HG02884 (cell line): ENCODE measurements around the gene KLF14.
"Not testable (repeated sequence)": the region's sequence is repeated elsewhere in the genome, so short reads cannot be mapped to it uniquely, and the experiment has no call there.

ENCODE experiments used
- ATAC-seq: cut with Tn5 transposase; IDR thresholded peaks from one replicate; pipeline ENCODE4 v1.9.1; 2021; ENCODE audit warnings: mild to moderate bottlenecking, moderate library complexity; ENCODE audit not compliant: unreplicated experiment

Gene KLF14

GRCh38 chr7:130733931-130734814 lies at the start of gene KLF14:
Gene KLF14 (minus strand): TSS chr7:130734207. CDS start chr7:130734033, 174 bp downstream.
- no peak for ATAC-seq

DNA sequence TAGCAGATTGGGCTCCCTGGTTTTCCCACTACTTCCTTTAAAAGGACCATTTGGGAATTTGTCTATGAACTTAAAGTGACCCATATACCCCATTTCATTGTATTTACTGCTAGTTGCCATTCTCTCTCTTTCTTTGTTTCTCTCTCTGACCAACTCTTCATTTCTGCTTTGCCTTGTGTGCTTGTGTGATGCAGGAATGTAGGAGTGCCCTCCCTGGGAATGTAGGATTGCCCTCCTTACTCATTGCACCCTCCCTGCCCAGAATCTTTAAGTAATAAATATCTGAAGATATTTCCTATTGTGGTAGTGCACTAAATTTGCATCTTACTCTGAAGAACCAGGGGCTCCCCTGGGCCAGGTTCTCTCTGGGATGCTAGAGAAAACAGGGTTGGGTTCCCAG lies 47.3 kb upstream of the KLF14 start:
- ATAC-seq = no peak

DNA sequence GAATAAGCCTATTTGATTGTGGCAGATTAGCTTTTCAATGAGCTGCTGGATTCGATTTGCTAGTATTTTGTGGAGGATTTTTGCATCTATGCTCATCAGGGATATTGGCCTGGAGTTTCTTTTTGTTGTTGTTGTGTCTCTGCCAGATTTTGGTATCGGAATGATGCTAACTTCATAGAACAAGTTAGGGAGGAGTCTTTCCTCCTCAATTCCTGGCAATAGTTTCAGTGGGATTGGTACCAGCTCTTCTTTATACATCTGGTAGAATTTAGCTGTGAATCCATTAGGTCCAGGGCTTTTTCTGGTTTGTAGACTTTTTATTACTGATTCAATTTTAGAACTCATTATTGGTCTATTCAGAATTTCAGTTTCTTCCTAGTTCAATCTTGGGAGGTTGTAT lies 43.4 kb upstream of the KLF14 start:
- ATAC-seq = no peak

DNA sequence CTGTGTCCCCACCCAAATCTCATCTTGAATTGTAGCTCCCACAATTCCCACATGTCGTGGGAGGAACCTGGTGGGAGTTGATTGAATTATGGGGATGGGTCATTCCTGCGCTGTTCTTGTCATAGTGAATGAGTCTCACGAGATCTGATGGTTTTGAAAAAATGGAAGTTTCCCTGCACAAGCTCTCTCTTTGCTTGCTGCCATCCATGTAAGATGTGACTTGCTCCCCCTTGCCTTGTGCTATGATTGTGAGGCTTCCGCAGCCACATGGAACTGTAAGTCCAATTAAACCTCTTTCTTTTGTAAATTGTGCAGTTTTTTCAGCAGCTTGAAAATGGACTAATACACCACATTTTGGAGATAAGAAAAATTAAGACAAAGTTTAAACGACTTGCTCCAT lies 38.4 kb upstream of the KLF14 start:
- ATAC-seq = not testable (repeated sequence)

DNA sequence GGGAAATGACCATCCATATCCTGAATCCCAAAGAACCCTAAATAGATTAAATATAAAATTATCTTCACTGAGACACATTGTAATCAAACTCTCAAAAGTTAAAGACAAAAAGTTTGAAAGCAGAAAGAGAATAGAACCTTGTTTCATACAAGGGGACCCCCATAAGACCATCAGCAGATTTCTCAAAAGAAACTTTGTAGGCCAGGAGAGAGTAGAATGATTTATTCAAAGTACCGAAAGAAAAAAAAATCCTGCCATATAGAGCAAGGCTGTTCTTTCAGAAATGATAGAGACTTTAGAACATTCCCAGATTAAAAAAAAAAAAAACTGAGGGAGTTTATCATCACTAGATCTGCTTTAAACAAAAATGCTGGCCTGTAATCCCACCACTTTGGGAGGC lies 34.8 kb upstream of the KLF14 start:
- no peak for ATAC-seq

- not testable (repeated sequence) for ATAC-seq
Observed at GRCh38 chr7:130764569-130764968, 30.6 kb upstream of the KLF14 start.

DNA sequence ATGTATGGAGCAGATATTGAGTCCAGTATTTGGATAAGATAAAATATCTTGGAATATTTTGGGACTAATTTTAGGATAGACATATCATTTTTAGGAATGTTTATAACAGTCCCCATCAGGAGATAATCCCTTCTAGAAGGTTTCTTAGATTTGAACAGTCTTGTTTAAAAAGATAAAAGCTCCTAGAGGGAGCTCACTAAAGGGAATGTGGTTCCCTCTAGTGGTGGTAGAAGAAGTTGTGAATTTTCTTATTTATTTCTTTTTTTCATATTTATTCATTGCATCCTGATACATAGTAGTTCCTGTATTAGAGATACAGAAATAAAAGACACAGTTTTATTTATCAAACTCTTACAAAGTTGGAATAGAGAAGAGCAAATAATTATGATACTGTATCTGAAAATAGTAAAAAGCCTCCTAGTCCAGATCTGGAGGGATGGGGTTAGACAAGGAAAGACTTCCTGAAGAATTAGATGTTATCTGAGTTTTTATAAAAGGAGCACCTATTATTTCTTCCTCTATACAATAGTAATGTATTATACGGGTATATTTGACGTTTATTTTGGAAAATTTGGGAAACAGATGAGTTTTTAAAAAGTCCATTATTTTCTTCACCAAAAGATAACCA lies 24.5 kb upstream of the KLF14 start:
- ATAC-seq = no peak

DNA sequence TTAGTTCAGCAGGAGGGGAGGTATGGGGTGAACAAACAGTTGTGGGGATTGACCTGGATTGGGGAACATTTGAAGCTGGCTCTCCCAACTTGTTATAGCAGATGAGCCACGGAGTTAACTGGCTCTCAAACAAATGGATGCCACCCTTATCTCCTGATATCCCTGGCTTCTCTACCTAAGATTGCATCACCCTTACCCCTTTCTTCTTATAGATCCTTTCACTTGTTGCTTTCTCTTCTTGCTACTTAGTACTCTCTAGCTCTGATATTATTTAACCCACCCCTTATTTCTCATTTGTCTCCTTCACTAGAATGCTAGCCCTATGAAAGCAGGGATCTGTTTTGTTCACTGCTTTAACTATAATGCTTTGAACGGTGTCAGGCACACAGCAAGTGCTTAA lies 22.3 kb upstream of the KLF14 start:
- no peak for ATAC-seq

DNA sequence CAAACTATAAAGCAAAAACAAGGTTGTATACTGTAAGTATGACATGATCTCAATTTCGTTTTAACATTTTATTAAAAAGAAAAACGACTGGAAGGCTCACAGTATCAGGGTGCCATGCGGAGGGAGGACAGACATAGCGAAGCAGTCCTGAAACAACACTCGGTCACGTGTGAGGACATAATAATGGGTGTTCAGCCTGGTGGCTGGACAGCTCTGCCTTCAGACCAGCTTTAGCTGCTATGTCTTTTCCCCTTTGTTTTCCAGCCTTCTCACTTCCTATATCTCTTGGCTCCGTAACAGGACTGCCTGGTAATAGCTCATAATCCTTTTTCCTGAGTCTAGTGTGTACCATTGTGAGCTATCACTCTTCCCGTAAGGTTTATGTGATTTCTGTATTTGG lies 18.4 kb upstream of the KLF14 start:
- ATAC-seq = no peak

GRCh38 chr7:130750755-130751154 lies 16.7 kb upstream of the KLF14 start:
- ATAC-seq = no peak

GRCh38 chr7:130748531-130749389 lies 14.8 kb upstream of the KLF14 start:
- no peak for ATAC-seq

DNA sequence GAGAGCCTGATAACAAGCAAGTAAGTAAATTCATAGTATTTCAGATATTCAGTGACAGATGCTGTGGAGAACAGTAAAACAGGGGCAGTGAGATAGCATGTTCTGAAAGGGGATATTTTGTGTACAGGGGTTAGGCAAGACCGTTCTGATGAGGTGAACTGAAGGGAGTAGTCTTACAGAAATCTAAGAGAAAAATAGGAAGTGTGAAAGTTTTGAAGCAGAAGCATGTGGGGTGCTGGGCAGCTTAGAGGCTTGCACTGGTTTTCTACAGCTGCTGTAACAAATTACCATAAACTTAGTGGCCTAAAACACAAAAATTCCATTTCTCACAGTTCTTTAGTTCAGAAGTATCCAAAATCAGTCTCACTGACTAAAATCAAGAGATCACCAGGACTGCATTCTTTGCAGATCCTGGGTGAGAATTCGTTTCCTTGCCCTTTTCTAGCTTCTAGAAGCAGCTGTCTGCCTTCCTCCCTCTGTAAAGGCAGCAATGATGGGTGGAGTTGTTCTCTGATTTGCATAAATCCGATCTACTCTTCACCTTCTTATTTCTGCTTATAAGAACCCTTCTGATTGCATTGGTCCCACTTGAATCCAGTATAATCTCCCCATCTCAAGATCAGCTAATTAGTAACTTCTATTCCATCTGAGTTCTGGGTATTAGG lies 7.5 kb upstream of the KLF14 start:
- no peak for ATAC-seq

GRCh38 chr7:130740606-130741005 lies 6.6 kb upstream of the KLF14 start:
- ATAC-seq = no peak

DNA sequence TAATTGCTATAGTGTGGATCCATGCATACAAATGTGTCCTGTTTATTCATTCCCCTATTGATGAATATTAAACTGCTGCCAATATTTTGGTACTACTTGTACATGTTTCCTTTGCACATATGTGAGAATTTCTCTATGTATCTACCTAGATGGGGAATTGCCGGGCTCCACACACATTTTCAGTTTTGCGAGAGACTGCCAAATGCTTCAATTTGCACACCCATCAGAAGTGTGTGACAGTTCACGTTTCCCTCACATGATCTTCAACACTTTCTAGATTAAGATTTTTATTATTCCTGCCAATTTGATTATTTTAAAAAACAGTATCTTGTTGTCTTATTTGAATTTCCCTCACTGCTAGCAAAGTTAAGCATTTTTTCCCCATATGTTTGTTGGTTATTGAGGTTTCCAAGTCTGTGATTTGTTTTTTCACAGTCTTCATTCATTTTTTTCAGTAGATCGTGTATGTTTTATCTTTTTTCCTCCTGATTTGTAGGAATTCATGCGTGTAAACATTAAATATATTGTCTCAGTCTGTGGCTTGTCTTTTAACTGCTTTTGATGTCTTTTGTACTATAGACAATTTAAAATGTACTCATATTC lies 2.4 kb upstream of the KLF14 start:
- ATAC-seq = no peak

- ATAC-seq = no peak
Observed at GRCh38 chr7:130734815-130735716, 1.1 kb upstream of the KLF14 start.

DNA sequence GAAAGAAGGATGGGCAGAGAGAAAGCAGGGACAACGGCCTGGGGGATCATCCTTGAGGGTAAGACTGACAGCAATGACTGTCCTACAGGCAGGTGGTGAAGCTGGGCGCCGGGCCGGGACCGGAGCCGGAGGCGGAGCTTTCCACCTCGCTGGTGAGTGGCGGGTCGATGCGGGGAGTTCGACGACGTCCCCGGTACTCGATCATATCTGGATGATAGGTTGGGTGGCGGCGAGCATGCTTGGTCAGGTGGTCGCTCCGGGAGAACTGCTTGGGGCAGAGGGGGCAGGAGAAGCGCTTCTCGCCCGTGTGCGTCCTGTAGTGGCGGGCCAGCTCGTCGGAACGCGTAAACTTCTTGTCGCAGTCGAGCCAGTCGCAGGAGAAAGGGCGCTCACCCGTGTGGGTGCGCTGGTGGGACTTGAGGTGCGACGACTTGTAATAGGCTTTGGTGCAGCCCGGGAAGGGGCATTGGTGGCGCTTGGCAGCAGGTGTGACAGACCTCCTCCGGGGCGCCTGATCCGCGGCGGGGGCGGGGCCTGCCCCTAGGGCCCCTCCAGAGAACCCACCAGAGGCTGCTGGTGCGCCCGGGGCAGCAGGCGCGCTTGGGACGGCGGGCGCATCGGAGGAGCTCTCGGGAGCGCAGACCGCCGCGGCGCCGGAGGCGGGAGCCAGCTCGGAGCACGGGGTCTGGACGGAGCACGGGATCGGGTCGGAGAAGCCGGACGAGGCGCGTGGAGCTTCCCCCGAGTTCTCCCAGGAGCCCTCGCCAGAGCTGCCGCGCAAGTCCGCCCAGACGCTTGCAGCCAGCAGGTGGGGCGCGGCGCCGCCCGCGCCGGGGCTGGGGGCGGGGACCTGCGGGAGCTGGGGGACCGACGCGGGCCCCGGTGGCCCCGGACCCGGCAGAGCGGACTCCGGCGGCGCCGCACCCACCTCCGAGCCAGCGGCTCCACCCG lies 752 bp downstream of the KLF14 start:
- ATAC-seq = no peak

DNA sequence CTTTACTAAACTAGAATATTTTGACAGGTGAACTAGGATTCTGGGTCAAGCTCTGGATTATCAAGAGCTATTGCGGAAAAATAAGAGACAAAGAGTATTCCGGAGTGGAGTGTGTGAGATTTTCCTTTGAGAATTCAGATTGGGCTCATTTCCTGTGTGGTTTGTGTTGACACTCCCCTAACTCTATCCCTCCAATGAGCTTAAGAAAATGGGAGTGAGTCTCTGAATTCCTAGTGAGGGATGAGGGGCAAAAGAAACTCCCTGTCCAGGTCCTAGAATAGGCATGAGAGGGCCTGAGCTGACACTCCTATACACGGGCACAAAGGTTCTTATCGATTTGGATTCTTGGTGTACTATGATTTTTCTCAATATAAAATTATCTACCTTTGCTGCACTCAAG lies 10.2 kb downstream of the KLF14 start:
- ATAC-seq = no peak

- ATAC-seq = no peak
Observed at GRCh38 chr7:130721486-130722277, 12.3 kb downstream of the KLF14 start.
